ENCODE data around the gene MGRN1. TPM values are rescaled to one million over a fixed set of nuclear protein-coding genes. Genes with fewer than 3 reads are reported as not detected.

The MGRN1 gene
- total and polyA plus RNA-seq, 2 donors (not counting 1 experiment from before 2014, with no cell fraction given): 22.7 to 89.2 TPM

- ATAC-seq (ENCODE audit: low read depth) (no peak), DNase-seq (no peak)
- Histone ChIP-seq H2AFZ (ENCODE audit: insufficient read depth, low read depth, low read length, poor library complexity, severe bottlenecking) (no peak overlapping the region), H3K4me1 (ENCODE audit: control insufficient read depth in 2 of 2, insufficient read depth in 2 of 2, low read length in 2 of 2) (no peaks in the 10 kb centered on the region), H3K27me3 (replicated peaks in 1 of 4; ENCODE audit: control extremely low read depth in 1 of 4, control insufficient read depth in 3 of 4, insufficient read depth in 4 of 4, low read length in 3 of 4) (no peaks in the 10 kb centered on the region), H3K9me3 (ENCODE audit: control extremely low read depth in 1 of 3, control insufficient read depth in 2 of 3, insufficient read depth in 1 of 3, low read length in 2 of 3) (no peaks in the 10 kb centered on the region), H3K4me3 (ENCODE audit: control extremely low read depth in 1 of 5, extremely low read depth in 1 of 5, insufficient read depth in 1 of 5, low read depth in 2 of 5, low read length in 4 of 5) (no peak overlapping the region), H3K27ac (ENCODE audit: low read length in 2 of 2) (no peak overlapping the region), H3K9ac (ENCODE audit: low read length) (no peak overlapping the region), H3K79me2 (ENCODE audit: control insufficient read depth, insufficient read depth, low read length) (no peaks in the 10 kb centered on the region), H3K36me3 (replicated peaks in 1 of 2; ENCODE audit: control extremely low read depth in 1 of 2, control insufficient read depth in 1 of 2, extremely low read depth in 1 of 2, insufficient read depth in 2 of 2, low read length in 1 of 2) (peaks cover 2 to 32% of the 10 kb centered on the region in 2 experiments), H4K20me1 (ENCODE audit: control insufficient read depth, insufficient read depth, low read length, poor library complexity, severe bottlenecking) (no peaks in the 10 kb centered on the region), H3K4me2 (replicated peaks; ENCODE audit: low read depth, low read length, poor library complexity, severe bottlenecking) (no peak overlapping the region)
- TF ChIP-seq CTCF (IDR thresholded peaks at IDR 0.05) (no peak), EZH2 (IDR thresholded peaks at IDR 0.05; ENCODE audit: borderline replicate concordance, insufficient read depth, low read depth, low read length, poor library complexity, severe bottlenecking) (no peak)
- WGBS (ENCODE audit: insufficient coverage): no CpG with 5 or more reads among the region's 4 CpGs
- Mint-ChIP-seq H3K27ac (no peak overlapping the region), H3K9me3 (ENCODE audit: insufficient read depth) (no peaks in the 10 kb centered on the region), H3K27me3 (no peaks in the 10 kb centered on the region), H3K4me1 (no peaks in the 10 kb centered on the region), H3K4me3 (no peak overlapping the region)
- ChIA-PET CTCF (no interaction called here), POLR2A (no interaction called here)
- intact Hi-C loops (cut with micrococcal nuclease): no loop called here
These were observed 84.9 kb downstream of the MGRN1 start for GRCh38 chr16:4709481-4709880.

- intact Hi-C loops (cut with micrococcal nuclease): no loop called here
- Mint-ChIP-seq H3K4me3 (no peak overlapping the region), H3K27ac (no peak overlapping the region), H3K4me1 (peaks cover 8% of the 10 kb centered on the region), H3K27me3 (no peaks in the 10 kb centered on the region), H3K9me3 (ENCODE audit: insufficient read depth) (no peaks in the 10 kb centered on the region)
- ChIA-PET CTCF (no interaction called here), POLR2A (no interaction called here)
- no peak overlapping the region for H3K4me3 ChIP-seq (ENCODE audit: control extremely low read depth in 1 of 5, extremely low read depth in 1 of 5, insufficient read depth in 1 of 5, low read depth in 2 of 5, low read length in 4 of 5)
- H3K4me1 ChIP-seq (ENCODE audit: control insufficient read depth in 2 of 2, insufficient read depth in 2 of 2, low read length in 2 of 2): peaks cover 0 to 8% of the 10 kb centered on the region in 2 donors
- TF ChIP-seq CTCF (IDR thresholded peaks at IDR 0.05) (no peak), EZH2 (IDR thresholded peaks at IDR 0.05; ENCODE audit: borderline replicate concordance, insufficient read depth, low read depth, low read length, poor library complexity, severe bottlenecking) (no peak)
- H3K36me3 ChIP-seq (replicated peaks in 1 of 2; ENCODE audit: control extremely low read depth in 1 of 2, control insufficient read depth in 1 of 2, extremely low read depth in 1 of 2, insufficient read depth in 2 of 2, low read length in 1 of 2): peaks cover 2 to 23% of the 10 kb centered on the region in 2 experiments
- H3K79me2 ChIP-seq (ENCODE audit: control insufficient read depth, insufficient read depth, low read length): no peaks in the 10 kb centered on the region
- H4K20me1 ChIP-seq (ENCODE audit: control insufficient read depth, insufficient read depth, low read length, poor library complexity, severe bottlenecking): no peaks in the 10 kb centered on the region
- H2AFZ ChIP-seq (ENCODE audit: insufficient read depth, low read depth, low read length, poor library complexity, severe bottlenecking): no peak overlapping the region
- no peak overlapping the region for H3K4me2 ChIP-seq (replicated peaks; ENCODE audit: low read depth, low read length, poor library complexity, severe bottlenecking)
- no peak overlapping the region for H3K9ac ChIP-seq (ENCODE audit: low read length)
- H3K27me3 ChIP-seq (replicated peaks in 1 of 4; ENCODE audit: control extremely low read depth in 1 of 4, control insufficient read depth in 3 of 4, insufficient read depth in 4 of 4, low read length in 3 of 4): no peaks in the 10 kb centered on the region
- ATAC-seq (ENCODE audit: low read depth) (no peak), DNase-seq (no peak)
- WGBS (ENCODE audit: insufficient coverage): 96% methylated on average over 15 of the region's 18 CpGs
- no peak overlapping the region for H3K27ac ChIP-seq (ENCODE audit: low read length in 2 of 2)
- H3K9me3 ChIP-seq (ENCODE audit: control extremely low read depth in 1 of 3, control insufficient read depth in 2 of 3, insufficient read depth in 1 of 3, low read length in 2 of 3): no peaks in the 10 kb centered on the region
These were observed 89.3 kb downstream of the MGRN1 start for GRCh38 chr16:4713663-4714501.

All from B cell (primary cell).